Gastroesophageal sphincter (tissue), 4 donors: Measurements from ENCODE around the gene UBR3. TPM values are rescaled to one million over a fixed set of nuclear protein-coding genes. Genes with fewer than 3 reads are reported as not detected.
A peak's percentile ranks its signal among the peaks of the same experiment; 100 is the strongest.
"Not testable (repeated sequence)": the region's sequence is repeated elsewhere in the genome, so short reads cannot be mapped to it uniquely, and the experiment has no call there.

Experiments used
- ATAC-seq: fragments of 150-250 bp; one replicate; pipeline ENCODE4 v1.9.1; 2016; ENCODE audit warnings: mild to moderate bottlenecking, moderate library complexity
- H3K27ac ChIP-seq, 4 donors: fragments of 200-600 bp; sonication (generic) in 3 of 4; 1 replicate in 3 of 4; 2 replicates in 1 of 4; pipeline ENCODE4 v1.5.1; 2016 to 2019
- H3K27me3 ChIP-seq: fragments of 200-600 bp; sonication (generic); one replicate; pipeline ENCODE4 v1.5.1; 2019
- H3K36me3 ChIP-seq, 2 donors: fragments of 200-600 bp; sonication (generic); one replicate each; pipeline ENCODE4 v1.5.1; 2019; ENCODE audit warnings: control low read depth in 1 of 2
- H3K4me1 ChIP-seq, 3 donors: fragments of 200-600 bp; sonication (generic); 1 replicate in 2 of 3; 2 replicates in 1 of 3; pipeline ENCODE4 v1.5.1; 2016 to 2019; ENCODE audit warnings: control low read depth in 2 of 3
- H3K4me3 ChIP-seq, 2 donors: fragments of 200-600 bp; sonication (generic); one replicate each; pipeline ENCODE4 v1.5.1; 2019; ENCODE audit warnings: mild to moderate bottlenecking in 1 of 2, moderate library complexity in 1 of 2
- H3K9me3 ChIP-seq, 3 donors: fragments of 200-600 bp; sonication (generic); one replicate each; pipeline ENCODE4 v1.5.1; 2017 to 2019; ENCODE audit warnings: control low read depth in 2 of 3
- CTCF ChIP-seq, 4 experiments: fragments of 200-600 bp in 2 of 4; fragments of 450-650 bp in 2 of 4; sonication (generic) in 1 of 4; IDR thresholded peaks; one replicate each; pipeline ENCODE4 v1.5.1; 2017 to 2019; ENCODE audit warnings: antibody characterized with exemption in 4 of 4, mild to moderate bottlenecking in 2 of 4, moderate library complexity in 2 of 4
- EP300 ChIP-seq: sonication (generic); formaldehyde crosslinking; IDR thresholded peaks from one replicate; pipeline ENCODE4 v1.6.1; 2017; ENCODE audit warnings: antibody characterized with exemption, mild to moderate bottlenecking
- POLR2A ChIP-seq, 2 donors: fragments of 450-650 bp; IDR thresholded peaks; one replicate each; pipeline ENCODE4 v1.6.1; 2017; ENCODE audit warnings: antibody characterized with exemption in 2 of 2, mild to moderate bottlenecking in 2 of 2, moderate library complexity in 1 of 2
- POLR2AphosphoS5 ChIP-seq: sonication (generic); formaldehyde crosslinking; IDR thresholded peaks from one replicate; pipeline ENCODE4 v1.6.1; 2017; ENCODE audit warnings: antibody characterized with exemption
- WGBS, 2 donors: methylation state at CpG; one replicate each; pipeline ENCODE4 v1.1.5; 2018; ENCODE audit warnings: low coverage in 1 of 2; 5-methylcytosine and 5-hydroxymethylcytosine counted together
- total RNA-seq, 4 donors: library from RNA; depleted of rRNA; stranded (reverse); fragments of >200 nt; gene quantifications; one replicate each; pipeline ENCODE4 v1.1.0, GENCODE V29; 2016

UBR3 gene
- total RNA-seq, 4 donors from 2014 or later: 52.9 to 122 (median 66.9) TPM

DNA sequence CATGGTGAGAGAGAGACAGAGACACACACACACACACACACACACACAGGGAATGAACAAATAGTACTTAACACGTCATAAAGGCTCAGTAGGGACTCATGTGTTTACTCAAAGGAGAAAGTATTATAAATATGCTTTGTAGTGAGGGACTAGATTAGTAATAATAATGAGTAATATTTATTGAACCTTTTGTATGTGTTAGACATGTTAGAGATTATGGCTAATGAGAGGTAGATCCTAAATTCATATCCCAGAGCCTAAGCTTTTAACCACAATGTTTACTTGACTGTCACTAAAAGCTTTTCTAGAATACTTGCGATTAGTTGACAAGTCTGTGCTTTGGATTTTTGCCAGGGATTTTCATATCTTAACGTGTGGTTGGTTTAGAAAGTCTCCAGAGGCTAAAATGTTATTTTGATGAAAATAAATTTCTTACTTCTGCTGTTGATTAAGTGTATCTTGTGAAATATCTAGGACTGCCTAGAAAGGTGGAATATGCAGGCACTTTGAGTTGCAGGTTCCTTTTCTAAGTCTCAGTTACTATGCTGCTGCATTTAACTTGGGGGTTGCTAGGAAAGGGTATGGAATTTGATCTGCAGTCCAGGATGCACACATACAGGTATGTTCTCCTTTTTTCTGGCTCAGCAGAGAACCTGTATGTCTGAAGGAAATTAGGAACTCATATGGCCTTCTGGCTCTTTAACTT is 64.5 kb downstream of the UBR3 start:
- 13 to 25% methylated on average over 3 of the region's 3 CpGs for WGBS, 2 donors
- ATAC-seq: no peak
- H3K4me1 ChIP-seq: peaks cover 0 to 27% (median 2%) of the 10 kb centered on the region in 3 donors

GRCh38 chr2:169892951-169893350 is 65.7 kb downstream of the UBR3 start:
- H3K36me3 ChIP-seq: peaks cover 0 to 22% of the 10 kb centered on the region in 2 donors
- TF ChIP-seq CTCF (IDR thresholded peaks at IDR 0.05) (no peak), EP300 (no peak), POLR2AphosphoS5 (no peak), POLR2A (IDR thresholded peaks at IDR 0.05) (no peak)
- 31 to 32% methylated on average over 1 of the region's 1 CpG for WGBS, 2 donors
- H3K9me3 ChIP-seq: no peaks in the 10 kb centered on the region
- no peaks in the 10 kb centered on the region for H3K27me3 ChIP-seq
- ATAC-seq: no peak
- H3K4me3 ChIP-seq: no peak overlapping the region
- no peak overlapping the region for H3K27ac ChIP-seq
- peaks cover 0 to 27% (median 2%) of the 10 kb centered on the region in 3 donors for H3K4me1 ChIP-seq

More for the DNA sequence above, 64.5 kb downstream of the UBR3 start:
- H3K27me3 ChIP-seq: no peaks in the 10 kb centered on the region
- no peak overlapping the region for H3K4me3 ChIP-seq
- no peak for TF ChIP-seq CTCF (IDR thresholded peaks at IDR 0.05)
- TF ChIP-seq POLR2AphosphoS5: no peak
- no peak for TF ChIP-seq EP300
- TF ChIP-seq POLR2A (IDR thresholded peaks at IDR 0.05): no peak
- no peaks in the 10 kb centered on the region for H3K9me3 ChIP-seq
- peak overlapping the region in 1 of 4 donors; percentile 29 for H3K27ac ChIP-seq
- peaks cover 0 to 11% of the 10 kb centered on the region in 2 donors for H3K36me3 ChIP-seq

GRCh38 chr2:169895294-169895985 is 68.2 kb downstream of the UBR3 start:
- Histone ChIP-seq H3K9me3 (no peaks in the 10 kb centered on the region), H3K27me3 (no peaks in the 10 kb centered on the region), H3K27ac (no peak overlapping the region), H3K36me3 (peaks cover 0 to 40% of the 10 kb centered on the region in 2 donors), H3K4me3 (no peak overlapping the region), H3K4me1 (peaks cover 0 to 27% (median 2%) of the 10 kb centered on the region in 3 donors)
- ATAC-seq: no peak
- WGBS, 2 donors: 91 to 94% methylated on average over 3 of the region's 3 CpGs
- TF ChIP-seq EP300 (no peak), CTCF (IDR thresholded peaks at IDR 0.05) (no peak), POLR2A (IDR thresholded peaks at IDR 0.05) (no peak), POLR2AphosphoS5 (no peak)

DNA sequence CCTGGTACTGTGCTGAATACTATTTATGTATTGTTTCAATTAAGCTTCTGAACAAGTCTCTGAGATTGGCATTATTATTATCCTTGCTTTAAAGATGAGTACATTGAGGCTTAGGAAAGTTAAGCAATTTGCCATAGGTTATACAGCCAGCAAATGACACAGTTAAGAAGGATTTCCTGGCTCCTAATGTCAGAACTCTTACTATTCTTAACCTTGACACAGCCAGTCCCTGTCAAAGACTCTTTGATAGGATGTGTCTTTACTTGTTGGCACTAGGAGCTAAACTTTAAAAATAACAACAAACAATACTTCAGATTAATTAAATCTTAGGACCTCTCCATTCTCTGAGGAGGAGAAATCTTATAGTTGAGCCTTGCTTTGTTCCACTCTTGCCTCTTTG is 70.6 kb downstream of the UBR3 start:
- Histone ChIP-seq H3K4me3 (no peak overlapping the region), H3K9me3 (no peaks in the 10 kb centered on the region), H3K27me3 (no peaks in the 10 kb centered on the region), H3K27ac (no peak overlapping the region), H3K4me1 (peaks cover 0 to 8% (median 0%) of the 10 kb centered on the region in 3 donors), H3K36me3 (peaks cover 0 to 52% of the 10 kb centered on the region in 2 donors)
- ATAC-seq: no peak
- TF ChIP-seq EP300: no peak
- no peak for TF ChIP-seq CTCF (IDR thresholded peaks at IDR 0.05)
- no peak for TF ChIP-seq POLR2A (IDR thresholded peaks at IDR 0.05)
- no peak for TF ChIP-seq POLR2AphosphoS5

GRCh38 chr2:169900103-169900502 is 72.8 kb downstream of the UBR3 start:
- not testable (repeated sequence) for H3K9me3 ChIP-seq, H3K27ac ChIP-seq, H3K27me3 ChIP-seq, ATAC-seq, H3K4me1 ChIP-seq, H3K4me3 ChIP-seq
- peaks cover 0 to 52% of the 10 kb centered on the region in 2 donors for H3K36me3 ChIP-seq
- 84 to 93% methylated on average over 3 to 4 of the region's 4 CpGs for WGBS, 2 donors
